HCT116 (cell line): ENCODE results near the gene STRN3. TPM values are rescaled to one million over a fixed set of nuclear protein-coding genes. Genes with fewer than 3 reads are reported as not detected.

Experiments used
- ATAC-seq: fragments of 200-7000 bp; cut with Tn5 transposase; 2 replicates; pipeline ENCODE4 v1.9.1; 2020; ENCODE audit warnings: mild to moderate bottlenecking, moderate library complexity
- BruUV-seq: library from RNA; stranded (reverse); fragments of 400-500 nt; replicated peaks from 2 replicates; lab custom pipeline; 2021; lab: Mats Ljungman, UMichigan
- CTCF ChIA-PET: fragments of 300-600 bp; sonication (Branson Sonifier 250); formaldehyde crosslinking; loops from one replicate; lab custom pipeline; 2021; ENCODE audit warnings: antibody characterized with exemption; lab: Charles Lee
- POLR2A ChIA-PET: fragments of 300-600, 350-600 bp; sonication (Branson Sonifier 250); formaldehyde crosslinking; loops from one replicate; lab custom pipeline; 2021; ENCODE audit warnings: antibody characterized with exemption; lab: Charles Lee
- RAD21 ChIA-PET, 2 experiments: fragments of 300-600 bp; sonication (Branson Sonifier 250); formaldehyde crosslinking; loops; one replicate each; lab custom pipeline; 2023; ENCODE audit warnings: low total read pairs in 2 of 2; ENCODE audit not compliant: uncharacterized antibody in 2 of 2, unreplicated experiment in 2 of 2, low non-redundant PET in 1 of 2; lab: Charles Lee
- DNase-seq: peaks from one replicate; pipeline ENCODE4 v3.0.0-alpha.2; 2010; ENCODE audit warnings: low read depth, low spot score
- H2AFZ ChIP-seq: fragments of 200-600 bp; shearing (Covaris generic), sonication (generic); 2 replicates; pipeline ENCODE4 v1.6.1; 2017; ENCODE audit warnings: low read depth, mixed run types, mixed read lengths, antibody characterized with exemption, low read length; ENCODE audit not compliant: poor library complexity, severe bottlenecking
- H3K27ac ChIP-seq: 2 replicates; pipeline ENCODE4 v1.5.1; 2012; ENCODE audit warnings: low read depth, low read length
- H3K27me3 ChIP-seq: fragments of 200-600 bp; sonication (generic); 2 replicates; pipeline ENCODE4 v1.6.1; 2016; ENCODE audit warnings: mixed run types, low read length, mixed read lengths; ENCODE audit not compliant: insufficient read depth
- H3K36me3 ChIP-seq, 2 experiments: fragments of 200-500 bp in 1 of 2; fragments of 200-600 bp in 1 of 2; sonication (Bioruptor generic) in 1 of 2; sonication (generic) in 1 of 2; 2 replicates each; pipeline versions ENCODE4 v1.5.1 to v1.6.1; 2014 to 2016; ENCODE audit warnings: low read length in 2 of 2, inconsistent platforms in 1 of 2, mixed read lengths in 1 of 2, mixed run types in 1 of 2; ENCODE audit not compliant: insufficient read depth in 2 of 2, control insufficient read depth in 1 of 2
- H3K4me1 ChIP-seq, 2 experiments: fragments of 200-600 bp in 1 of 2; sonication (generic) in 1 of 2; 2 replicates each; pipeline versions ENCODE4 v1.5.1 to v1.6.1; 2012 to 2017; ENCODE audit warnings: low read length in 2 of 2, inconsistent platforms in 1 of 2, mild to moderate bottlenecking in 1 of 2, mixed read lengths in 1 of 2, mixed run types in 1 of 2, moderate library complexity in 1 of 2; ENCODE audit not compliant: insufficient read depth in 2 of 2, control insufficient read depth in 1 of 2
- H3K4me2 ChIP-seq: fragments of 200-600 bp; sonication (generic); 2 replicates; pipeline ENCODE4 v1.6.1; 2017; ENCODE audit warnings: mixed run types, low read length, mixed read lengths
- H3K4me3 ChIP-seq, 2 experiments: fragments of 200-600 bp in 1 of 2; sonication (generic) in 1 of 2; replicated peaks in 1 of 2; 2 replicates each; pipeline ENCODE4 v1.5.1; 2011 to 2016; ENCODE audit warnings: low read length in 2 of 2, control low read depth in 1 of 2, low read depth in 1 of 2, mild to moderate bottlenecking in 1 of 2, mixed read lengths in 1 of 2, mixed run types in 1 of 2
- H3K79me2 ChIP-seq: fragments of 200-600 bp; sonication (generic); 2 replicates; pipeline ENCODE4 v1.6.1; 2017; ENCODE audit warnings: mild to moderate bottlenecking, mixed run types, low read length, moderate library complexity, mixed read lengths; ENCODE audit not compliant: insufficient read depth
- H3K9ac ChIP-seq: fragments of 200-600 bp; sonication (generic); 2 replicates; pipeline ENCODE4 v1.6.1; 2016; ENCODE audit warnings: low read length, mixed read lengths
- H3K9me2 ChIP-seq: fragments of 200-600 bp; sonication (generic), shearing (Covaris generic); 2 replicates; pipeline ENCODE4 v1.6.1; 2017; ENCODE audit warnings: mixed run types, mild to moderate bottlenecking, moderate library complexity; ENCODE audit not compliant: insufficient read depth
- H3K9me3 ChIP-seq, 2 experiments: fragments of 200-500 bp in 1 of 2; fragments of 200-600 bp in 1 of 2; sonication (Bioruptor generic) in 1 of 2; sonication (generic) in 1 of 2; 2 replicates each; pipeline ENCODE4 v1.6.1; 2014 to 2017; ENCODE audit warnings: low read length in 2 of 2, mixed read lengths in 2 of 2, inconsistent platforms in 1 of 2, low read depth in 1 of 2, mild to moderate bottlenecking in 1 of 2, mixed run types in 1 of 2, moderate library complexity in 1 of 2; ENCODE audit not compliant: control insufficient read depth in 1 of 2, insufficient read depth in 1 of 2
- H4K20me1 ChIP-seq: fragments of 200-600 bp; sonication (generic), shearing (Covaris generic); 2 replicates; pipeline ENCODE4 v1.6.1; 2017; ENCODE audit warnings: mixed run types, mild to moderate bottlenecking, moderate library complexity; ENCODE audit not compliant: insufficient read depth
- CBX3 ChIP-seq: IDR thresholded peaks from 2 replicates; pipeline ENCODE4 v1.6.1; 2012; ENCODE audit warnings: low read depth
- CEBPB ChIP-seq: IDR thresholded peaks from 2 replicates; pipeline ENCODE4 v1.6.1; 2012; ENCODE audit warnings: low read depth
- EGR1 ChIP-seq: IDR thresholded peaks from 2 replicates; pipeline ENCODE4 v1.6.1; 2012; ENCODE audit warnings: low read depth
- ELF1 ChIP-seq: IDR thresholded peaks from 2 replicates; pipeline ENCODE4 v1.6.1; 2012; ENCODE audit warnings: low read depth, borderline replicate concordance
- EZH2 ChIP-seq: fragments of 200-600 bp; sonication (generic); IDR thresholded peaks from 2 replicates; pipeline ENCODE4 v1.6.1; 2017; ENCODE audit warnings: antibody characterized with exemption, mixed run types
- EZH2phosphoT487 ChIP-seq: fragments of 200-600 bp; IDR thresholded peaks from 2 replicates; pipeline ENCODE4 v1.6.1; 2018; ENCODE audit warnings: antibody characterized with exemption, borderline replicate concordance
- JUND ChIP-seq: IDR thresholded peaks from 2 replicates; pipeline ENCODE4 v1.6.1; 2012
- POLR2A ChIP-seq: IDR thresholded peaks from 2 replicates; pipeline ENCODE4 v1.7.0; 2011; ENCODE audit warnings: borderline replicate concordance; ENCODE audit not compliant: insufficient read depth, insufficient read length; ENCODE audit errors: extremely low read depth
- POLR2AphosphoS5 ChIP-seq: IDR thresholded peaks from 2 replicates; pipeline ENCODE4 v1.6.1; 2011; ENCODE audit warnings: mild to moderate bottlenecking, low read depth, low read length, moderate library complexity
- SIN3A ChIP-seq: IDR thresholded peaks from 2 replicates; pipeline ENCODE4 v1.6.1; 2012; ENCODE audit warnings: low read depth
- SP1 ChIP-seq: IDR thresholded peaks from 2 replicates; pipeline ENCODE4 v1.6.1; 2012; ENCODE audit warnings: low read depth
- SRF ChIP-seq: IDR thresholded peaks from 2 replicates; pipeline ENCODE4 v1.6.1; 2012; ENCODE audit warnings: low read depth
- YY1 ChIP-seq: IDR thresholded peaks from 2 replicates; pipeline ENCODE4 v1.6.1; 2011; ENCODE audit warnings: low read length, low read depth, moderate library complexity, mild to moderate bottlenecking; ENCODE audit not compliant: insufficient replicate concordance; ENCODE audit errors: extremely low read depth
- ZNF274 ChIP-seq: fragments of 200-500 bp; sonication (Bioruptor generic); IDR thresholded peaks from 2 replicates; pipeline ENCODE4 v1.6.1; 2014; ENCODE audit warnings: mild to moderate bottlenecking, low read depth, low read length, inconsistent platforms
- intact Hi-C: fragments of 100-400 bp; cut with micrococcal nuclease; formaldehyde crosslinking; loops from 2 replicates; pipeline ENCODE4 v1.10.0; 2022
- total RNA-seq: library from RNA; stranded (reverse); gene quantifications from one replicate; pipeline ENCODE4 v1.2.1, GENCODE V29; 2021; ENCODE audit not compliant: unreplicated experiment
- TF ChIP-seq, protein P1 (sequence below): IDR thresholded peaks from 2 replicates; pipeline ENCODE4 v1.6.1; 2011; ENCODE audit warnings: mild to moderate bottlenecking, low read length, moderate library complexity; ENCODE audit not compliant: insufficient replicate concordance; ENCODE audit errors: extremely low read depth
- TF ChIP-seq, protein P2 (sequence below): IDR thresholded peaks from 2 replicates; pipeline ENCODE4 v1.6.1; 2012

Gene STRN3
- total RNA-seq, 1 experiment from 2014 or later = 43.4 TPM

GRCh38 chr14:31026450-31027235 is 464 bp upstream of the STRN3 start (continued):
- TF ChIP-seq, protein P1, sequence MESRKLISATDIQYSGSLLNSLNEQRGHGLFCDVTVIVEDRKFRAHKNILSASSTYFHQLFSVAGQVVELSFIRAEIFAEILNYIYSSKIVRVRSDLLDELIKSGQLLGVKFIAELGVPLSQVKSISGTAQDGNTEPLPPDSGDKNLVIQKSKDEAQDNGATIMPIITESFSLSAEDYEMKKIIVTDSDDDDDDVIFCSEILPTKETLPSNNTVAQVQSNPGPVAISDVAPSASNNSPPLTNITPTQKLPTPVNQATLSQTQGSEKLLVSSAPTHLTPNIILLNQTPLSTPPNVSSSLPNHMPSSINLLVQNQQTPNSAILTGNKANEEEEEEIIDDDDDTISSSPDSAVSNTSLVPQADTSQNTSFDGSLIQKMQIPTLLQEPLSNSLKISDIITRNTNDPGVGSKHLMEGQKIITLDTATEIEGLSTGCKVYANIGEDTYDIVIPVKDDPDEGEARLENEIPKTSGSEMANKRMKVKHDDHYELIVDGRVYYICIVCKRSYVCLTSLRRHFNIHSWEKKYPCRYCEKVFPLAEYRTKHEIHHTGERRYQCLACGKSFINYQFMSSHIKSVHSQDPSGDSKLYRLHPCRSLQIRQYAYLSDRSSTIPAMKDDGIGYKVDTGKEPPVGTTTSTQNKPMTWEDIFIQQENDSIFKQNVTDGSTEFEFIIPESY = no peak
- no peak for TF ChIP-seq ELF1
- no peak for TF ChIP-seq ZNF274

DNA sequence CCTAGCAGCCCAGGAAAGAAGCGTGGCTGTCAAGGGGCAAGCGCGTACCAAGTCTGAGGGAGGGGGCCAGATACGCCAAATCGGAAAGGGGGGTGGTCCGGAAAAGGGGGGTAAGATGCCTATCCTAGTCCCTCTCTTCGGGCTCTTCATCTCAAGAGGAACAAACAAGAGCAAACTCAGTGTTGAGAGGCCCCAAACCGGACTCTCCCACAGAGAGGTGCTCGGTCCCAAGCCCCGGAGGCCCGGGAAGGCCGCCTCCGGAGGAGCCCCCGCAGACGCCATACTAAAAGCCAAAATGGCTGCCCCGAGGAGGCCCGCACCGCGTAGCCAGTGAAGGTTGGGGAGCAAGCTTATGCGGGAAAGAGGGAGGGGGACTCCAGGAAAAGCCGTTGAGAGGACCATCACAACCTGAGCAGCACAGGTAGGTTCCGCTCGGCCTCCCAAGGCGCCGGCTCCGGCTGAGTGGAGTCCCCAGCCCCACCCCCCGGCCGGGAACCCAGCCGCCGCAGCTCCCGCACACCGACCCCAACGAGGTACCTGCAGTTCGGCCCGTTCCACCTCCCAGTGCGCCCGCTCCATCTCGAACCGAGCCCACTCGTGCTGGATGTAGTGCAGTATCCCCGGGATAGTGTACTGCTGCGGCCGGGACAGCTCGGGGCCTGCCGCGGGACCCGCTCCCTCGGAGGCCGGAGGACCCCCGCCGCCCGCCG is 657 bp downstream of the STRN3 start, which contains the start of gene AP4S1:
AP4S1 (plus strand) TSS at position 283 of the 710 bp plus-strand sequence. CDS start 40,548 bp downstream, outside the sequence.
- peaks cover 68% of the 10 kb centered on the region for H3K79me2 ChIP-seq
- peak within 1 kb of the TSS; percentile 97 for H3K9ac ChIP-seq
- H2AFZ ChIP-seq = no peak within 1 kb of the TSS
- H3K36me3 ChIP-seq = peaks cover 0 to 11% of the 10 kb centered on the region in 2 experiments; a peak in 2 of 4 replicates
- no peaks in the 10 kb centered on the region for H4K20me1 ChIP-seq
- peak within 1 kb of the TSS; percentile 97 for H3K27ac ChIP-seq
- ATAC-seq (peak; percentile 44), DNase-seq (no peak)
- H3K4me2 ChIP-seq = peak within 1 kb of the TSS; percentile 85
- BruUV-seq = no TSS peak
- CTCF ChIA-PET = interaction anchor here (1.1 kb wide), 1 partner anchor 13 kb away, joined by 4 read pairs; no protein-coding TSS in a partner anchor
- H3K27me3 ChIP-seq = no peaks in the 10 kb centered on the region
- no peaks in the 10 kb centered on the region for H3K9me3 ChIP-seq
- H3K4me3 ChIP-seq = peak within 1 kb of the TSS; percentile 80 to 91
- POLR2A ChIA-PET = interaction anchor here (0.6 to 1.9 kb wide), 11 partner anchors 9 to 85 kb away, joined by 3 to 7 read pairs (median 3); no protein-coding TSS in a partner anchor
- no peaks in the 10 kb centered on the region; the same call in 1 of the 2 replicates for H3K9me2 ChIP-seq
- H3K4me1 ChIP-seq = peaks cover 39 to 44% of the 10 kb centered on the region in 2 experiments
- intact Hi-C loops = loop anchor here (1.0 to 2.0 kb wide), 2 partner anchors 57 to 59 kb away; no protein-coding TSS in a partner anchor
- RAD21 ChIA-PET = interaction anchor here in 1 of 2 experiments (0.6 kb wide), 1 partner anchor 104 kb away, joined by 3 read pairs; no protein-coding TSS in a partner anchor
- no peak for TF ChIP-seq CBX3
- TF ChIP-seq SP1 = no peak
- TF ChIP-seq POLR2AphosphoS5 = peak; percentile 52; the same call in 1 of the 2 replicates
- TF ChIP-seq CEBPB = no peak
- TF ChIP-seq, protein P2, sequence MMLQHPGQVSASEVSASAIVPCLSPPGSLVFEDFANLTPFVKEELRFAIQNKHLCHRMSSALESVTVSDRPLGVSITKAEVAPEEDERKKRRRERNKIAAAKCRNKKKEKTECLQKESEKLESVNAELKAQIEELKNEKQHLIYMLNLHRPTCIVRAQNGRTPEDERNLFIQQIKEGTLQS = no peak
- TF ChIP-seq JUND = no peak
- no peak for TF ChIP-seq ELF1
- TF ChIP-seq SRF = no peak
- TF ChIP-seq EGR1 = 0 out of 2 replicates have a peak, but pooled peaks have one; percentile 27
- TF ChIP-seq, protein P1 = no peak
- TF ChIP-seq EZH2phosphoT487 = no peak
- no peak for TF ChIP-seq POLR2A
- TF ChIP-seq SIN3A = no peak; the same call in 1 of the 2 replicates
- no peak for TF ChIP-seq EZH2
- TF ChIP-seq YY1 = peak; percentile 92
